Measurements from ENCODE around the gene FTSJ3. TPM values are rescaled to one million over a fixed set of nuclear protein-coding genes. Genes with fewer than 3 reads are reported as not detected.

The FTSJ3 gene
- total and polyA plus RNA-seq, 2 of the 13 experiments (the other 11 are each of a cell fraction or from before 2014, with no cell fraction given) = 26.0 to 64.2 TPM

DNA sequence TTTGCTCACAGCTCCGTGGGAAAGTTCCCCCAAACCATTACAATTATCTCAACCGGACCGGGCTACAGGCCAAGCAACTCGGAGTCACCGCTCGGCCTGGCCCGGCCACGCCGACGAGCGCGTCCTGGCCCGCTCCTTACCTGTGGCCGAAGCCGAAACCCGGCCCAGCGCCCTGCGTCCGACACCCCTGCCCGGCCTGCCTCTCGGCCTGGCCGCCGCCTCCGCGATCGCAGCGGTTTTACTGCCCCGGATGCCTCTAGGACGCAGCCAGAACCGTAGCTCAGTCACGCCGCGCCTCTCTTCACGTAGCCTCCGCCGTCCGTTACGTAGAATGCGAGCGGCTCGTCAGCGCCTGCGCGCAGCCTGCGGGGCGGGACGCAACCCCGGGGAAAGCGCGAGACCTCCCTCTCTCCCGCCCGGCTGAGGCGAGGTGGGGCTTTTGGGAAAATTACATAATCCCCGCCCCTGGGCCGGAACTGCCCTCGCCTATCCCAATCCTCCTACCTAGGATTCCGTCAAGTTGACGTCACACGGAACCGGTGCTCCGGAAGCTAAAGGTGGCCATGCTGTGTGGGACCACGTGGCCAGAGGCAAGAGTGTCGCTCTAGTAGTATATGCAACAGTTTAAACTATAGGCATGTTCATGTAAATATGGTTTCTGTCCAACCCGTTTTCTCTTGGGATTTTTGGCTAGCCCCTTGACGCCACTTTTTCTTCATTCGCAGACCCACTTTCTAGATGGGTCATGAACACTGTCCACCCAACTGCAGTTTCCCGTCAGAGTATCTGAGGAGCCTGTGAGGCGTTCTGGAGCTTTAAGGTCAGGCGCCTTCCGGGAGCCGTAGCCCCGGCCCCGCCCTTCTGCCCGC, 54.0 kb downstream of the FTSJ3 start, which contains the start of gene CCDC47 (continued):
- TF ChIP-seq, protein P1, sequence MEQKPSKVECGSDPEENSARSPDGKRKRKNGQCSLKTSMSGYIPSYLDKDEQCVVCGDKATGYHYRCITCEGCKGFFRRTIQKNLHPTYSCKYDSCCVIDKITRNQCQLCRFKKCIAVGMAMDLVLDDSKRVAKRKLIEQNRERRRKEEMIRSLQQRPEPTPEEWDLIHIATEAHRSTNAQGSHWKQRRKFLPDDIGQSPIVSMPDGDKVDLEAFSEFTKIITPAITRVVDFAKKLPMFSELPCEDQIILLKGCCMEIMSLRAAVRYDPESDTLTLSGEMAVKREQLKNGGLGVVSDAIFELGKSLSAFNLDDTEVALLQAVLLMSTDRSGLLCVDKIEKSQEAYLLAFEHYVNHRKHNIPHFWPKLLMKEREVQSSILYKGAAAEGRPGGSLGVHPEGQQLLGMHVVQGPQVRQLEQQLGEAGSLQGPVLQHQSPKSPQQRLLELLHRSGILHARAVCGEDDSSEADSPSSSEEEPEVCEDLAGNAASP (CRISPR knock-in tag; IDR thresholded peaks at IDR 0.05; ENCODE audit: borderline replicate concordance) = no peak; the same call in none of the 2 replicates
- TF ChIP-seq ZSCAN22 (CRISPR knock-in tag; IDR thresholded peaks at IDR 0.05) (peak; percentile 89; the same call in 1 of the 2 replicates), ZEB1 (IDR thresholded peaks at IDR 0.05; ENCODE audit: insufficient replicate concordance, low read depth) (peak; percentile 86), ZNF644 (CRISPR knock-in tag; IDR thresholded peaks at IDR 0.05; ENCODE audit: low read depth) (no peak), WIZ (CRISPR knock-in tag; IDR thresholded peaks at IDR 0.05) (no peak; the same call in none of the 2 replicates), ZNF878 (CRISPR knock-in tag; IDR thresholded peaks at IDR 0.05) (peak; percentile 61), JARID2 (CRISPR knock-in tag; IDR thresholded peaks at IDR 0.05; ENCODE audit: insufficient replicate concordance) (no peak), ZNF564 (CRISPR knock-in tag; IDR thresholded peaks at IDR 0.05) (peak; percentile 85; the same call in 1 of the 2 replicates), ELF3 (CRISPR knock-in tag; IDR thresholded peaks at IDR 0.05) (peak; percentile 85), JUND (CRISPR knock-in tag; IDR thresholded peaks at IDR 0.05) (peak; percentile 89)
- TF ChIP-seq, protein P2, sequence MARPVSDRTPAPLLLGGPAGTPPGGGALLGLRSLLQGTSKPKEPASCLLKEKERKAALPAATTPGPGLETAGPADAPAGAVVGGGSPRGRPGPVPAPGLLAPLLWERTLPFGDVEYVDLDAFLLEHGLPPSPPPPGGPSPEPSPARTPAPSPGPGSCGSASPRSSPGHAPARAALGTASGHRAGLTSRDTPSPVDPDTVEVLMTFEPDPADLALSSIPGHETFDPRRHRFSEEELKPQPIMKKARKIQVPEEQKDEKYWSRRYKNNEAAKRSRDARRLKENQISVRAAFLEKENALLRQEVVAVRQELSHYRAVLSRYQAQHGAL (CRISPR knock-in tag; IDR thresholded peaks at IDR 0.05; ENCODE audit: not compliant biosample characterization) = no peak
- TF ChIP-seq, protein P3, sequence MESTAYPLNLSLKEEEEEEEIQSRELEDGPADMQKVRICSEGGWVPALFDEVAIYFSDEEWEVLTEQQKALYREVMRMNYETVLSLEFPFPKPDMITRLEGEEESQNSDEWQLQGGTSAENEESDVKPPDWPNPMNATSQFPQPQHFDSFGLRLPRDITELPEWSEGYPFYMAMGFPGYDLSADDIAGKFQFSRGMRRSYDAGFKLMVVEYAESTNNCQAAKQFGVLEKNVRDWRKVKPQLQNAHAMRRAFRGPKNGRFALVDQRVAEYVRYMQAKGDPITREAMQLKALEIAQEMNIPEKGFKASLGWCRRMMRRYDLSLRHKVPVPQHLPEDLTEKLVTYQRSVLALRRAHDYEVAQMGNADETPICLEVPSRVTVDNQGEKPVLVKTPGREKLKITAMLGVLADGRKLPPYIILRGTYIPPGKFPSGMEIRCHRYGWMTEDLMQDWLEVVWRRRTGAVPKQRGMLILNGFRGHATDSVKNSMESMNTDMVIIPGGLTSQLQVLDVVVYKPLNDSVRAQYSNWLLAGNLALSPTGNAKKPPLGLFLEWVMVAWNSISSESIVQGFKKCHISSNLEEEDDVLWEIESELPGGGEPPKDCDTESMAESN (CRISPR knock-in tag; conservative IDR thresholded peaks at IDR 0.05) = peak; percentile 92
- TF ChIP-seq, protein P4, sequence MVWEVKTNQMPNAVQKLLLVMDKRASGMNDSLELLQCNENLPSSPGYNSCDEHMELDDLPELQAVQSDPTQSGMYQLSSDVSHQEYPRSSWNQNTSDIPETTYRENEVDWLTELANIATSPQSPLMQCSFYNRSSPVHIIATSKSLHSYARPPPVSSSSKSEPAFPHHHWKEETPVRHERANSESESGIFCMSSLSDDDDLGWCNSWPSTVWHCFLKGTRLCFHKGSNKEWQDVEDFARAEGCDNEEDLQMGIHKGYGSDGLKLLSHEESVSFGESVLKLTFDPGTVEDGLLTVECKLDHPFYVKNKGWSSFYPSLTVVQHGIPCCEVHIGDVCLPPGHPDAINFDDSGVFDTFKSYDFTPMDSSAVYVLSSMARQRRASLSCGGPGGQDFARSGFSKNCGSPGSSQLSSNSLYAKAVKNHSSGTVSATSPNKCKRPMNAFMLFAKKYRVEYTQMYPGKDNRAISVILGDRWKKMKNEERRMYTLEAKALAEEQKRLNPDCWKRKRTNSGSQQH (CRISPR knock-in tag; IDR thresholded peaks at IDR 0.05; ENCODE audit: low read depth) = peak; percentile 55
- TF ChIP-seq, protein P5, sequence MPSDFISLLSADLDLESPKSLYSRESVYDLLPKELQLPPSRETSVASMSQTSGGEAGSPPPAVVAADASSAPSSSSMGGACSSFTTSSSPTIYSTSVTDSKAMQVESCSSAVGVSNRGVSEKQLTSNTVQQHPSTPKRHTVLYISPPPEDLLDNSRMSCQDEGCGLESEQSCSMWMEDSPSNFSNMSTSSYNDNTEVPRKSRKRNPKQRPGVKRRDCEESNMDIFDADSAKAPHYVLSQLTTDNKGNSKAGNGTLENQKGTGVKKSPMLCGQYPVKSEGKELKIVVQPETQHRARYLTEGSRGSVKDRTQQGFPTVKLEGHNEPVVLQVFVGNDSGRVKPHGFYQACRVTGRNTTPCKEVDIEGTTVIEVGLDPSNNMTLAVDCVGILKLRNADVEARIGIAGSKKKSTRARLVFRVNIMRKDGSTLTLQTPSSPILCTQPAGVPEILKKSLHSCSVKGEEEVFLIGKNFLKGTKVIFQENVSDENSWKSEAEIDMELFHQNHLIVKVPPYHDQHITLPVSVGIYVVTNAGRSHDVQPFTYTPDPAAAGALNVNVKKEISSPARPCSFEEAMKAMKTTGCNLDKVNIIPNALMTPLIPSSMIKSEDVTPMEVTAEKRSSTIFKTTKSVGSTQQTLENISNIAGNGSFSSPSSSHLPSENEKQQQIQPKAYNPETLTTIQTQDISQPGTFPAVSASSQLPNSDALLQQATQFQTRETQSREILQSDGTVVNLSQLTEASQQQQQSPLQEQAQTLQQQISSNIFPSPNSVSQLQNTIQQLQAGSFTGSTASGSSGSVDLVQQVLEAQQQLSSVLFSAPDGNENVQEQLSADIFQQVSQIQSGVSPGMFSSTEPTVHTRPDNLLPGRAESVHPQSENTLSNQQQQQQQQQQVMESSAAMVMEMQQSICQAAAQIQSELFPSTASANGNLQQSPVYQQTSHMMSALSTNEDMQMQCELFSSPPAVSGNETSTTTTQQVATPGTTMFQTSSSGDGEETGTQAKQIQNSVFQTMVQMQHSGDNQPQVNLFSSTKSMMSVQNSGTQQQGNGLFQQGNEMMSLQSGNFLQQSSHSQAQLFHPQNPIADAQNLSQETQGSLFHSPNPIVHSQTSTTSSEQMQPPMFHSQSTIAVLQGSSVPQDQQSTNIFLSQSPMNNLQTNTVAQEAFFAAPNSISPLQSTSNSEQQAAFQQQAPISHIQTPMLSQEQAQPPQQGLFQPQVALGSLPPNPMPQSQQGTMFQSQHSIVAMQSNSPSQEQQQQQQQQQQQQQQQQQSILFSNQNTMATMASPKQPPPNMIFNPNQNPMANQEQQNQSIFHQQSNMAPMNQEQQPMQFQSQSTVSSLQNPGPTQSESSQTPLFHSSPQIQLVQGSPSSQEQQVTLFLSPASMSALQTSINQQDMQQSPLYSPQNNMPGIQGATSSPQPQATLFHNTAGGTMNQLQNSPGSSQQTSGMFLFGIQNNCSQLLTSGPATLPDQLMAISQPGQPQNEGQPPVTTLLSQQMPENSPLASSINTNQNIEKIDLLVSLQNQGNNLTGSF (CRISPR knock-in tag; IDR thresholded peaks at IDR 0.05) = peak; percentile 89
- TF ChIP-seq, protein P6, sequence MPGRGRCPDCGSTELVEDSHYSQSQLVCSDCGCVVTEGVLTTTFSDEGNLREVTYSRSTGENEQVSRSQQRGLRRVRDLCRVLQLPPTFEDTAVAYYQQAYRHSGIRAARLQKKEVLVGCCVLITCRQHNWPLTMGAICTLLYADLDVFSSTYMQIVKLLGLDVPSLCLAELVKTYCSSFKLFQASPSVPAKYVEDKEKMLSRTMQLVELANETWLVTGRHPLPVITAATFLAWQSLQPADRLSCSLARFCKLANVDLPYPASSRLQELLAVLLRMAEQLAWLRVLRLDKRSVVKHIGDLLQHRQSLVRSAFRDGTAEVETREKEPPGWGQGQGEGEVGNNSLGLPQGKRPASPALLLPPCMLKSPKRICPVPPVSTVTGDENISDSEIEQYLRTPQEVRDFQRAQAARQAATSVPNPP (CRISPR knock-in tag; IDR thresholded peaks at IDR 0.05) = peak; percentile 24; the same call in 1 of the 2 replicates

All from HepG2 (cell line).